GM18517 (cell line): Measurements from ENCODE around the gene PYGO1.

Experiments used
- ATAC-seq: cut with Tn5 transposase; IDR thresholded peaks from one replicate; pipeline ENCODE4 v1.9.1; 2021; ENCODE audit warnings: mild to moderate bottlenecking, moderate library complexity; ENCODE audit not compliant: unreplicated experiment

PYGO1 gene

GRCh38 chr15:55573224-55573623, 14.9 kb downstream of the PYGO1 start:
- ATAC-seq = no peak

- no peak for ATAC-seq
Measured at GRCh38 chr15:55564347-55565145, 23.6 kb downstream of the PYGO1 start.

GRCh38 chr15:55562601-55563000, 25.5 kb downstream of the PYGO1 start:
- no peak for ATAC-seq

DNA sequence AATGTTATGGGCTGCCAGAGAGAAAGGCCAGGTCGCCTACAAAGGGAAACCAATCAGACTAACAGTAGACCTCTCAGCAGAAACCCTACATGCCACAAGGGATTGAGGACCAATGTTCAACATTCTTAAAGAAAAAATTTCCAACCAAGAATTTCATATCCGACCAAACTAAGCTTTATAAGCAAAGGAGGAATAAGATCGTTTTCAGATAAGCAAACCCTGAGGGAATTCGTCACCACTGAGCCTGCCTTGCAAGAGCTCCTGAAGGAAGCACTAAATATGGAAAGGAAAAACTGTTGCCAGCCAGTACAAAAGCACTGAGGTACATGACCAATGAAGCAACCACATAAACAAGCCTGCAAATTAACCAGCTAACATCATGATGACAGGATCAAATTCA, 33.1 kb downstream of the PYGO1 start:
- no peak for ATAC-seq

- no peak for ATAC-seq
Measured at GRCh38 chr15:55552926-55553325, 35.2 kb downstream of the PYGO1 start.

DNA sequence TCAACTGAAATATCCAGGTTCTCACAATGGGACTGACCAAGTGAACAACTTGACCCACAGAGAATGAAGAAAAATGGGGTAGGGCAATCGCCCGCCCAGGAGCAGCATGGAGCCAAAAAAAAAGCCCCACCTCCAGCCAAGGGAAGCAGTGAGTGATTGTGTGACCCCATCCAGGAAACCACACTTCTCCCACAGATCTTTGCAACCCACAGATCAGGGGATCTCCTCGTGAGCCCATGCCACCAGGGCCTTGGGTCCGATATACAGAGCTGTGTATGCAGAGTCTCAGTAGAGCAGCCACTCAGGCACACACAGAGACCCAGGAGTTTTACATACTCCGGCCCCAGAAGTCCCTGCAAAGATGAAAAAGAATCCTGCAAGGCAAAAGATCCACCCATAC, 35.7 kb downstream of the PYGO1 start:
- ATAC-seq = no peak

- no peak for ATAC-seq
Measured at GRCh38 chr15:55549305-55549704, 38.8 kb downstream of the PYGO1 start.

DNA sequence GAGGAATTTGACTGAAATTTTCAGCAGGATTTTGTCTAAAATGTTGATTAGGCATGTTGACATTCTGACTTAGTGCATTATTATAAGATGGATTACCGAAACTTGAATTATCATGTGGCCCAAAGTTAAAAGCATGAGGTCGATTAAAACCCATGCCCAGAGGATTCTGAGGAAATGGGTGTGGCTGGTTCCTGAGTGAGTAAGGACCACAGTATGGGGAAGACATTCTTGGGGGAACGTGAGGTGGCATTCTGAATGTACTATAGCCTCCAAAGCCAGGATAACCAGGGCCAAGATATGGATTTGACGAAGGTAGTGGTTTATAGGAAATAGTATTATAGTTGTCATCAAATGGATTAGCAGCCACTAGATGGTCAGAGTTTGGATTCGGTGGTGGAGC, 41.4 kb downstream of the PYGO1 start:
- ATAC-seq = no peak

- ATAC-seq = no peak
Measured at GRCh38 chr15:55535436-55535835, 52.7 kb downstream of the PYGO1 start.

GRCh38 chr15:55532944-55533343, 55.2 kb downstream of the PYGO1 start:
- no peak for ATAC-seq

GRCh38 chr15:55530861-55531313, 57.3 kb downstream of the PYGO1 start:
- ATAC-seq = no peak

DNA sequence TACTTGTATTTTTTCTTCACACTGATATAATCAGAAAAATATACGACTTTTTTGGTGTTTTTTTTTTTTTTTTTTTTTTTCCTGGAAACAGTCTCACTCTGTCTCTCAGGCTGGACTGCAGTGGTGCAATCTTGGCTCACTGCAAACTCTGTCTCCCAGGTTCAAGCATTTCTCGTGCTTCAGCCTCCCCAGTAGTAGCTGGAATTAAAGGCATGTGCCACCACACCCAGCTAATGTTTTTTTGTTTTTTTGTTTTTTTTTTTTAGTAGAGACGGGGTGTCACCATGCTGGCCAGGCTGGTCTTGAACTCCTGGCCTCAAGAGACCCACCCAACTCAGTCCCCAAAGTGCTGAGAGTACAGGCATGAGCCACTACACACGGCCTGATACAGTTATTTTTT, 59.3 kb downstream of the PYGO1 start:
- ATAC-seq = no peak

- no peak for ATAC-seq
Measured at GRCh38 chr15:55527150-55527549, 61.0 kb downstream of the PYGO1 start.

DNA sequence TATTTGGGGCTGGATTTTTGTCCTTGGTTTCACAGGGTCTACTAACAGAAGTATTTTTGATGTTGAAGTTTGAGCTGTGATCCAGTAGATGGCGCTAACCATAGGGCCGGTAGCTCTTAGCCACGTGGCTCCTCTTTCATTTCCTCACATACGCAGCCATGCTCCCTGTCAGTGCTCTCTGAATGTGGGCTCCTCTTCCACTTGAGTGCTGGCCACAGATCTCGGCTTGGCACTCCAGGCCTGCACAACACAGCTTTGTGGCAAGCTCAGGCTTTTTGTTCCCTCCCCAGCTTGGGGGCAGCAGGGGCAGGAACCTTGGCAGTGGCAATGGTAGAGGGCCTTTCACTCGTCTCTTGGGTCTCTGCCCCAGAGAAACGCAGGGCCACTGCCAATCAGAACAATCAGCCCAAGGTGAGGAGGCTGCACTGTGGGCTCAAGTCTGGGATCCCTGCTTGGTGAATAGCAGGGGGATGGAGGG, 61.5 kb downstream of the PYGO1 start:
- ATAC-seq = peak; percentile 61

DNA sequence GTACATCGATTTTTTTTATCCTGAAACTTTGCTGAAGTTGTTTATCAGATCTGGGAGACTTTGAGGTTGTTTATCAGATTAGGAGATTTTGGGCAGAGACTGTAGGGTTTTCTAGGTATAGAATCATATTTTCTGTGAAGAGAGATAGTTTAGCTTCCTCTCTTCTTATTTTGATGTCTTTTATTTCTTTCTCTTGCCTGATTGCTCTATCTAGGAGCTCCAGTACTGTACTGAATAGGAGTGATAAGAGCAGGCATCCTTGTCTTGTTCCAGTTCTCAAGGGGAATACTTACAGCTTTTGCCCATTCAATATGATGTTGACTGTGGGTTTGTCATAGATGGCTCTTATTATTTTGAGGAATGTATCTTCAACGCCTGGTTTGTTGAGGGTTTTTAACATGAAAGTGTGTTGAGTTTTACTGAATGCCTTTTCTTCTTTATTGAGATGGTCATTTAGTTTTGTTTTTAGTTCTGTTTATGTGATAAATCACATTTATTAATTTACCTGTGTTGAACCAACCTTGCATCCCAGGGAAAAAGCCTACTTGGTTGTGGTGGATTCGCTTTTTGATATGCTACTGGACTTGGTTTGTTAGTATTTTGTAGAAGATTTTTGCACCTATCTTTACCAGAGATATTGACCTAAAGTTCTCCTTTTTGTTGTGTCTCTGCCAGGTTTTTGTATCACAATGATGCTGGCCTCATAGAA, 65.2 kb downstream of the PYGO1 start:
- ATAC-seq = no peak

GRCh38 chr15:55518641-55519040, 69.5 kb downstream of the PYGO1 start:
- no peak for ATAC-seq

- no peak for ATAC-seq
Measured at GRCh38 chr15:55518009-55518408, 70.1 kb downstream of the PYGO1 start.

- ATAC-seq = no peak
Measured at GRCh38 chr15:55515991-55516776, 72.0 kb downstream of the PYGO1 start.

DNA sequence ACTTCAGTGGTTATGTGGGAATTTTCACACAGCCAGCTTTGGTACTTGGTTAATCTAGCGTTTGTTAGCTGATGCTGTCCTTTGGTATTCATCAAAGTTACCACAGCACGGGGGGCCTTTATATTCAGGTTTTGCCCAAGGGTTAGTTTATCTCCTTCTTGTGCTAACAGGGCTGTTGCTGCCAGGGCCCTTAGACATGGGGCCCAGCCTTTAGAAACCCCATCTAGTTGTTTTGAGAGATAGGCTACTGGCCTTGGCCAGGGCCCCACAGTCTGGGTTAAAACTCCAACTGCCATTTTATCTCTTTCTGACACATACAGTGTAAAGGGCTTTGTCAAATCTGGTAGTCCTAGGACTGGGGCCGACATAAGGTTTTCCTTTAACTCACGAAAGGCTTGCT, 72.7 kb downstream of the PYGO1 start:
- ATAC-seq = no peak

DNA sequence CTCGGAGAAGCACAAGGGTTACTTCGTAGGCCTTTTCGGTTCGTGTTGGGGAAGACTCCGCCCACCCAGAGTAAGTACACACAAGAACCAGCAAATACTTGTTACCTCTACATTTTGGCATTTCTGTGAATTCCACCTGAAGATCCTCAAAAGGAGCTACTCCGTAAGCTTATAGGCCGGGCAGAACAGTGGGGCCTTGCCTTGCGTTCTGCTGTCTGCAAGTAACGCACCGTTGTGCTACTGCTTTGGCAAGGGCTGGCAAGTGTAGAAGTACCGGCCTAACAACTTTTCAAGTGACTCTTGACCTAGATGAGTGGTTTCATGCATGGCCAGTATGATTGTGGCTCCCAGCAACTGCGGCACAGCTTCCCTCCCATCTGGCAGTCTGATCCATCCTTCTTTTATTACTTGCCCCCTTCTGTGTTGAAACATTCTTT, 73.7 kb downstream of the PYGO1 start:
- no peak for ATAC-seq
